OCI-M2 (cell line): ENCODE results near the gene SAMHD1.
"Not testable (repeated sequence)": the region's sequence is repeated elsewhere in the genome, so short reads cannot be mapped to it uniquely, and the experiment has no call there.

ENCODE experiments used
- DNase-seq: peaks from one replicate; lab custom pipeline; 2025; ENCODE audit not compliant: unreplicated experiment; lab: John Stamatoyannopoulos, UW

Gene SAMHD1

DNA sequence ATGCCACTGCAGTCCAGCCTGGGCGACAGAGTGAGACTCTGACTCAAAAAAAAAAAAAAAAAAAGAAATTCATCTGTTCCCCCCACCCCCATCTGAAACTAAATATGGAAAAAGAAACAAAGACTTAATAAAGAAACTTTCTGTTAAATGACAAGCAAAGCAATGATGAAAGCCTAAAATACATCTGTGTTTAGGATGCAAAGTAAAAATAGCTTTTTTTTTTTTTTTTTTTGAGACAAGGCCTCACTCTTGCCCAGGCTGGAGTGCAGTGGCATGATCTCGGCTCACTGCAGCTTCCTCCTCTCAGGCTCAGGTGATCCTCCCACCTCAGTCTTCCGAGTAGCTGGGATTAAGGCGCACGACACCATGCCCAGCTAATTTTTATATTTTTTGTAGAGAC lies 76.4 kb downstream of the SAMHD1 start:
- DNase-seq = not testable (repeated sequence)

DNA sequence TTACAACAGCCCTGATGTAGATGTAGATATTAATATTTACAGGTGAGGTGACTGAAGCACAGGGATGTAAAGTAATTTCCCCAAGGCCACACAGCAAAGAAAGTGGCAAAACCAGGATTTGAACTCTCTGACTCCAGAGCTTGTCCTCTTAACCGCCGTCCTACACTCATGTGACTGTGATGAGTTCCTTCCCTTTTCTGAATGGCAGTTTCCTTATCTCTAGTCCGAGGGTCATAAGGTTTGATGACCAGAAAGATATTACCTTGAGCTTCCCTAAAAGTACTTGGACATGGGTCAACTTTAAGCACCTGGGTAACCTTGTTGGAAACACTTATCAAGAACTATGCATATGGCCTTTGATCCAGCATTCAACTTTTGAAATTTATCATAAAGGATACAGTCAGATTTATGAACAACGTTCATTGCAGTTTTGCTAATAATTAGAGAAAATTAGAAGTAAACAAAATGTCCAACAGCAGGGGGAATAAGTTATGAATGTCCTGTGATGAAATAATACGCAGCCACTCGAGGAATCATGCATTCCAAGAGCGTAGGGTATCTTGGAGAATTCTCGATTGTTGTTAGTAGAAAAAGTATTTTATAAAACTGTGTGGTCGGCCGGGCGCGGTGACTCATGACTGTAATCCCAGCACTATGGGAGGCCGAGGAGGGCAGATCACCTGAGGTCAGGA lies 77.9 kb downstream of the SAMHD1 start:
- DNase-seq = no peak

DNA sequence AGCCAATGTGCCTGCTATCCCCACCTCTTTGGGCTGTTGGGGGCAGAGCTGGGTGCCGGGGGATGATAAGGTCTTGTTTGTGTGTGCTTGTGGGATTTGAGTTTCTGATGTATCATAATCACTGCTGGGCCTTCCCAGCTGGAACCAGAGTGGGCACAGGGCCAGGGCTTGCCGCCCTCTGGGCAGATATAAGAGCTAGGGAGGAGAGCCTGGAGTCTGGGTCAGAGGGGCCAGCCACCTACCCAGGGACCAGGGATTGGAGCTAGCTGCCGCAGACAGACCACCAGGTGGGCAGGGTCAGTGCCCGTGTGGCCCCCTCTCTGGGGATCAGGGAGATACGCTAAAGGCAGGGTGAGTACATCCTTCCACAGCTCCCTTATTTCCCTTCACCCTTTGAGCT lies 78.7 kb downstream of the SAMHD1 start:
- DNase-seq = no peak

DNA sequence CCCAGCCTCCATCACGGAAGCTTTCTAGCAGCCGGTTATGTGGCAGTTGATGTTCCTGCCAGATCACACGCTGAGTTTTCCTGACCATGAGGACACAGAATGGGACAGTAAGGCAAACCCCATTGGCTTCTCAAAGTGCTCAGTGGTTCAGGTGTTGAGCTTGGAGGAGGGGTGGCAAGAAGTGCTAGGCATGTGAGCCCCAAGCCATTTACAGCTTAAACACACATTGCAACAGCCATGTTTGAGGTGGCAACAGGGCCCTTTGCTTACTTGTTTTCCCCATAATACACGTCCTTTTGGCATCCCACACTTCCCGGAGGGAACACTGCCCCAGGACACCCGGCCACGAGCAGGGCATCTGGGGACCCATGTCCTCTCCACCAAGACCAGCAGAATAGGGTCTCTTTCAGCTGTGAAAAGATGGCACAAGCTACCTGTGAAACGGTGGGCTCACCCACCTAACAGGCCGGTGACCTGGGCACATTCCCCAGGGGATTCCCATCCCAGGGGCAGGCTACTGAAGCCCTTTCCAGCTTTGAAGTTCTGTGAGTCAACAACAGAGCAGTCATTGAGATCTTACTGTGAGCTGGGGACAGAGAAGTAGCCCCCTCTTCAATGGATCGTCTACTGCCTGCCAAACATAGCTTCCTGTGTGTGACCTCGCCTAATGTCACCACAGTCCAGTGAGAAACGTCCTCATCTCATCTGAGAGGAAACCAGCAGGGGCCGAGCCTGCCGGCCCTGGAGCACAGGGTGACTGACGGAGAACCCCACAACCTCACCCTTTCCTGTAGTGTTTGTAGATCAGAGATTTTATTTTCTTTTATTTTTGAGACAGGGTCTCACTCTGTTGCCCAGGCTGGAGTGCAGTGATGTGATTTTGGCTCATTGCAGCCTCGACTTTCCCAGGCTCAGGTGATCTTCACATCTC lies 79.6 kb downstream of the SAMHD1 start:
- no peak for DNase-seq

DNA sequence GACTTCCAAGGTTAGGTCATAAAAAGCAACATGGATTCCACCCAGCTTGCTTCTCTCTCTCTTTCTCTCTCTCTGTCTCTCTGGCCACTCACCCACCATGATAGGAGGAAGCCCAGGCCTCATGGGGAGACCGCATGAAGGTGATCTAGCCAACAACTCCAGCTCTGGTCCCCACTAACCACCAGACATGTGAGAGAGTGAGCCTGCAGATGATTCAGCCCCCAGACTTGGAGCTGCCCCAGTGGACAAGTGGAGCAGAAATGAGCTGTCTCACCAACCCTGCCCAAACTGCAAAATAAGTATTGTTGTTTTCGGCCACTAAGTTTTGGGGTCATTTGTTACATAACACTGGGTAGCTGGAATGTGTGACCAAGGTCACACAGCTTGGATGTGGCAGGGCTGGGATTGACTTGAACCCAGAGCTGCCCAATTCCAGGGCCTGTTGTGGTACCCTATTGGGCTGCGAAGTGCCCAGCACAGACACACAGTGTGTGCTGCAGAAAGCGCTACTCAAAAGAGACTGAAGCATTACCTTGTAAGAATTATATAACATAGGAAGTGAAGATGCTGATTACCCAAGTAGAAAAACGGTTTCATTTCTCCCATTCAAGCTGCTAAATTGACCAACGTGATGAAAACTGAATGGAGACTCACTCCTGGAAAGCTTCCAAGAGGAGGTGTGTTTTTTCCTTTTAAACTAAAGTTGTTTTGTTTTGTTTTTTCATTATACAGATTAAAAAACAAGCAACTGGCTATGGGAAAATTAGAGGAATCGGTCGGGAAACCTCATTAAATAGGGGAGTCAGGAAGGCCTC lies 84.6 kb downstream of the SAMHD1 start:
- DNase-seq = no peak

DNA sequence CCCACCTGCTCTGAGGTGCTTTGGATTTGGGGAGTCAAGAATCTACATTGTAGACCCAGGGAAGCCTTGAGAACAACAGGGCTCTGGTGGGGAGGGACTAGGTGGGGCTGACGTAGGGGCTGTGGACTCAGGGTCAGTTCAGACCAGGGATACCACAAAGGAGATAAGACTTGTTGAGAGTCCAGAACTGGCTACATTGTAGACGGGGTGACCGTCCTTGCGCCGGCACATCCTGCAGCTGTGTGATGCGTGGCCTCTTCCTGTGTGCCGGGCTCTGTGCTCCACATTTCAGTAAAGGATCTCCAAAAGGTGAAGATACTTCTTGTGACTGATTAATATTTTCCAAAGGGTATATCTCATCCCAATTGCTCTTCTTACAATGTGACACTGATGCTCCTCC lies 85.3 kb downstream of the SAMHD1 start:
- DNase-seq = no peak

DNA sequence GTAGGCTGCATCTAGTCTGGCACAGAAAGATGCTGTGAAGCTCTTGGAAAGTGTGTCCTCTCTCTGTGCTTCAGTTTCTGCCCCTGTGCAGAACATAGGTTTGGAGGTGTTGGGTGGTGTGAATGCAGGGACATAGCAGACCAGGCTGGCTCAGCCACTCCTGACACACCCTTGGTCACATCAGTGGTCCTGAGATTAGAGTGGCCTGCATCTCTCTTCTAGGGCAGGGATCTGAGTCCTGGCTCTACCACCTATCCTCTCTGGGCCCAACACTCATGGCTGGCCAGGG lies 85.7 kb downstream of the SAMHD1 start:
- no peak for DNase-seq

DNA sequence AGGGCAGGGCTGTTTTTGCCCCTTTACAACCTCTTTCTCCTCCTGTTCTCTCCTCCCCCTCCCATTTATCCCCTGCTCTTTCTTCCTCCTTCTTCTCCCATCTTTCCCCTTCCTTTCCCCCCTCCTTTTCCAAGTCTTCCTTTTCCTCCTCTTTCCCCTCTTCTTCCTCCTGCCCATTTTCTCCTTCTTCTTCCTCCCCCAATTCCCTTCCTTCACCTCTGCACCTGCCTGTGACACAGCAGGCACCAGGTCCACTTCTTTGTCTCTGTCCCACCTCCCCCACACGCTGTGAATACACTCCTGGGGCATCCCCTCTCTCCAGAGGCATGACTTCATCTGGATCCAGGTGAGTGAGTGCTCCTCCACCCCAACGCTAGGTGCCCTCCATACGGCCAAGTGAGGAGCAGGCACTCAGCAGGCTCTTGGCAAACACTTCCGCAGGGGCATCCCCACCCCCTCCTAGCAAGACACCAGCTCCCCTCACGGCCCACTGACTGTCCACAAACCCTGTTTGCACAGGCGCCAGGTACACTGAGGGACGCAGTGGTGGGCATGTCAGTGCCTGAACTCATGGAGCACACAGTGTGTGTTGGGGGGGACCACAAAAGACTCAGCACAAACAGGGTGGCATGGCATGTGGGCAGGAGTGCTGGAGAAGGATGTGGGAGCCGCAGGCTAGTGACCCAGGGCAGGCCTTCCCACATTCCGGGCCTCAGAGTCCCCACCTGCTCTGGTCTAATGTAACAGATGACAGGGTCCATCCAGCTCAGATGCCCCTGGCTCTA lies 86.2 kb downstream of the SAMHD1 start:
- DNase-seq = no peak

DNA sequence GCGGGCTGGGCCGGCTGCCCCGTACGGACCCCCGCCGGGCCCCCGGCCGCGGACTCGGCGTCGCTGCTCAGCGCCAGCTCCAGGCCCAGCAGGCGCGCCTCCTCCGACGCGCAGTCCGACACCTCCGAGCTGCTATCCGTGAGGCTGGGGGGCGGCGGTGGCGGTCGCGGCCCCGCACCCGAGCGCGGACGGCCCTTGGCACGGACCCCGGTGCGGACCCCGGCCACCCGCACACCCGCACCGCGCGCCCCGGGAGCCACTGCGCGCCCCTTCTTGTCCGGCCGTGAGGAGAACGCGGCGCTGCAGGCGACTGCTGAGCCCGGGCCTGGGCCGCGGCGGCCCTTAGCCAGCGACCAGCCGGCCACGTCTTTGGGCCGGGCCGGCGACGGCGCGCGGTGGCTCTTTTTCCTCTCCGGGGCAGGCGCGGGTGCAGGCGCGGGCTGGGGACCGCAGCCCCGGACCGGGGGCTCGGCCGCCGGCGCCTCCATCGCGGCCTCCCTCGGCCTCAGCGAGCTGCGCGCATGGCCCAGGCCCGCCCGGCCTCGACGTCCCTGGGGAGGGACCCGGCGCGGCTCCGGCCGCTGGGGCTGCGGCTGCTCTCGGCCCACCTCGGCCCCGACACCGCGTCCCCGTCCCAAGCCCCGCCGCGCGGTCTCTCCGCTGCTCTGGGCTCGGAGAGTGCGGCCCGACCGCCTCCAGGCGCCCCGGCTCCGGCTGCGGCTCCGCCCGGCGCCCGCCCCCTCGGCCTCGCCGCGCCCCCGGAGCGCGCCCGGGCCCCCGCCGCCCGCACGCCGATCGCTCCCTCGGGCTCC lies 88.4 kb downstream of the SAMHD1 start:
- DNase-seq = no peak

DNA sequence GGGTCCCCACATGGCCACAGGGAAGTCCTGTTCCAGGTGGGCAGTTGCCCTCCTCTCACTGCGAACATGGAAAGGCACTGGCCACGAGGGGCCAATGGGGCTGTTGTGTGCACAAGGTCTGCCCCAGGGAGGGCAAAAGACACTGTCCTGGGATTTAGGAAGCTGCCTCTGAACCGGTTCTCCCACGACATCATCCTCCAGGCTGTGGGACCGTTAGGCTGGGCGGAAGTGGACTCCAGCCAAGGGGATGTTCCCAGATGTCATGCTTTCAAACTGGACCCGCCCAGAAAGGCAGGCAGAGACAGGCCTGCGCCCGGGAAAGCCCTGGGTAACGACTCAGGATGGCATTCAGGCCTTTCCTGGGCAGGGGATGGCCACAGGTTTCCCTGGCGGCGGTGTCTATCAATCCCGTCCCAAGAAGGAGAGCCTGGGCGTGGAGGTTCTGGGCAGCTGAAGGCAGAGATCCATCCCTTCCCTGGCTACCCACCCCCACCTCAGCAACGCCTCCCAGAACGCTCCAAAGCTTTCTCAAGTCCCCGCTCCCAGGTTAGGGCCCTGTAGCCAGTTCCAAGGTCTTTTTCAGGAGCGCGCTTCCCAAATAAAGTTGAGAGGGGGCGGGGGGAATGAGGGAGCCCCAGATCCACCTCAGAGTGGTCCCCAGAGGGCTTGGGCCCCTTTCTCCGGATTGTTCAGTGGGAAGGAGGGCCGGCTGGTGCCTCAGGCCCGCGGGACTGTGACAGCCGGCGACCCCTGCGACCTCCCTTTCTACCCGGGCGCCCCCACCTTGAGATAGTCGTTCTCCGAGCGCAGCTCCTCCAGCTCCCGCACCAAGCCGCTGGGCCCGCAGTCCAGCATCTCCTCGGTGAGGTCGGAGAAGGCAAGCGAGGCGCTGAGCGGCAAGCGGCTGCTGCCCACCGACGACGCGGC lies 89.4 kb downstream of the SAMHD1 start:
- DNase-seq = no peak

DNA sequence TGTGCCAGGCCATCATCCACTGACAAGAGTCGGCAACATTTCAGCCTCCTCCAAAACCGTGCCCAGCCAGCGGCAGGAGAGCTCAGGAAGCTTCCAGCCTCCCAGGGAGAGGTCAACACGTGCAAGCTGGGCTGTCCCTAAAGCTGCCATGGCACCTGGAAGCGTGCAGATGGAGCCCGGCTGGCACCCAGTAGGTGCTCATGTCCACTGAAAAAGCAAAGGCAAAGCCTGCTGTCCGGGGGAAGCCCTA lies 90.0 kb downstream of the SAMHD1 start:
- no peak for DNase-seq

DNA sequence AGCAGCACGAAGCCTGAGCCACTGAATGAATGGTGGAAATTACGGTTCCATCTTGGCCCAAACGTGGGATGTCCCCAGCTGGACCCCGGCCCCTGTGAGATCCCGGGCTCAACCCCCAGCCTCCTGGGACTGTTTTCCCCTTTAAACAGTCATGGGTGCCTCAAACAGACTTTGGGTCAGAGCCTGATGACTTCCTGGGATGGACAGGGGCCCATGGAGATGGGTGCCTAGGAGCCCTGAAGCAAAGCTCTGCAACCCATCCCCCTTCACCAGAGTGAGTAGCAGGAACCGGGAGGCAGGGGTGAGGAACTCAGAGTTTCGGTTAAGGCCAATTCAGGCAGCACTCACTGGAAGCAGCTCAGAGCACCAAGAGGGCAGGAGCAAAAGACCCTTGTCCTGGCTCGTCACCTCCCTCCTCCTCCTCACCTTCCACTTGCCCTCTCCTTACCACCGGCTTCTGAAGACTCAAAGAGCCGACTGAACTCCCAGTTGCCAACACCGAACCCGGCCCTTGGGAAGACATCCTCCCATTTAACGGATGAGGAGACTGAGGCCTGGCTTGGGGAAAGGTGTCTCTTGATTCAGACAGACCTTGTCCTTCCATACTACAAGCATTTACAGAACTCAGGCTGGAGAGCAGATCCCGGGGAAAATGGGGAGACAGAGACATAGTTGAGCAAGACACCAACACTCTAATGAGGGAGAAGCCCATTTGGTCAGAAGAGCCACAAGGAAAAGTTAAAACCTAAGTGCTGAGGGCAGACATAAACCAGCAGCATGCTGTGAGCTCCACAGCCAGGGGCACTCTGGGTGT lies 90.5 kb downstream of the SAMHD1 start:
- no peak for DNase-seq

DNA sequence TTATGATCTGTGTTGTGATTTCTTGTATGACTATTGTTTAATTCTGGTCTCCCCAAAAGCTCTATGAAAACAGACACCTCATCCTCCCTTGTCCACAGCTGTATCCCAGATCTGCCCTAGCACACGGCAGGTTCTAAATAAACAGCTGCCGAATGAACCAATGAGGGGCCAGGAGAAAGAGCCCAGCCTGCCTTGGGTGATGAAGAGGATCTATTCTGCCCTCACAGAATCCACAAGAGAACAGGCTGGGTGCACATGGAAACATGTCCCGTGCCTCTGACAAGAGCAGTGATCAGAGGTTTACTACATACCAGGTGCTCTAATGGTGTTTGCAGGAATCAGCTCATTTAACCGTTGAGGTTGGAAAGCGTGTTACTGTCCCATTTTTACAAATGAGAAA lies 91.2 kb downstream of the SAMHD1 start:
- DNase-seq = no peak

DNA sequence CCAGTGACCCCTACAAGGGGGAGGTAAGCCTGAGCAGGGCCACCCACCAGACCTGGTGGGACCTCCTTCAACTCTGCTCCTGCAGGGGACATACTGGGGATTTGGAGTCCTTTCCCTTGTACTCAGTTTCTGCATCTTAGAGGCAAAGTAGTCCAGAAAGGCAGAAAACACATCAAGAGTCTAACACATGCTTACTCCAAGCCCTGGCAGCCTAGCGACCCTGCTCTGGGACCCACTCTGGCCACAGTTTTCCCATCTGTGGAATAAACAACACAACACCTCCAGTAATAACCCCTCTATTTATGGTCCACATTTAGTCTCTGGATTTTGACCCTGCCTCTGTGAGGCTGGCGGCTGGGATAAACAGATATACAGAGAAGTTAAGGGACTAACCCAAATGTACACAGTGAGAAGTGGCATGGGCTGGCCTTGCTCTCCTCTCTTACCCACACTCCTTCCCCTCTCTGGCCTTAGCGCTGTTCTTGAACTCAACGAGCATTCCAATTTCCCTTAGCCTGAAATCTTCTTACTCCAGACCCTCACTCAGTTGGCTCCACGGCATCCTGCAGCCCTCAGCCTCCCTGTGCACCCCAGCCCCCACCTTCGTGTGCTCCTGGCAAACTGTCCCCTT lies 91.7 kb downstream of the SAMHD1 start:
- no peak for DNase-seq

DNA sequence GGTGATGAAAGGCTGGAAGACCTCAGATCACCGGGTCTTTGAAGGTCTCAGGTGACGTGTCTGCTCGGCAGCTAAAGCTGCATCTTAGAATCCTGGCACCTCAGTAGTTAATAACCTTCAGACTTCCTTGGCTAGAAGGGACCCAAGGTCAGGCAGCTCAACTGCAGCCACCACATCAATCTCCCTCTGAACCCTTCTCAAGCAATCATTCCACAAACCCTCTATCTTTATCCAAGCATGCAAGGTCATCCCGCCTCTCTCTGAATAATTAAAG lies 92.3 kb downstream of the SAMHD1 start:
- DNase-seq = no peak

DNA sequence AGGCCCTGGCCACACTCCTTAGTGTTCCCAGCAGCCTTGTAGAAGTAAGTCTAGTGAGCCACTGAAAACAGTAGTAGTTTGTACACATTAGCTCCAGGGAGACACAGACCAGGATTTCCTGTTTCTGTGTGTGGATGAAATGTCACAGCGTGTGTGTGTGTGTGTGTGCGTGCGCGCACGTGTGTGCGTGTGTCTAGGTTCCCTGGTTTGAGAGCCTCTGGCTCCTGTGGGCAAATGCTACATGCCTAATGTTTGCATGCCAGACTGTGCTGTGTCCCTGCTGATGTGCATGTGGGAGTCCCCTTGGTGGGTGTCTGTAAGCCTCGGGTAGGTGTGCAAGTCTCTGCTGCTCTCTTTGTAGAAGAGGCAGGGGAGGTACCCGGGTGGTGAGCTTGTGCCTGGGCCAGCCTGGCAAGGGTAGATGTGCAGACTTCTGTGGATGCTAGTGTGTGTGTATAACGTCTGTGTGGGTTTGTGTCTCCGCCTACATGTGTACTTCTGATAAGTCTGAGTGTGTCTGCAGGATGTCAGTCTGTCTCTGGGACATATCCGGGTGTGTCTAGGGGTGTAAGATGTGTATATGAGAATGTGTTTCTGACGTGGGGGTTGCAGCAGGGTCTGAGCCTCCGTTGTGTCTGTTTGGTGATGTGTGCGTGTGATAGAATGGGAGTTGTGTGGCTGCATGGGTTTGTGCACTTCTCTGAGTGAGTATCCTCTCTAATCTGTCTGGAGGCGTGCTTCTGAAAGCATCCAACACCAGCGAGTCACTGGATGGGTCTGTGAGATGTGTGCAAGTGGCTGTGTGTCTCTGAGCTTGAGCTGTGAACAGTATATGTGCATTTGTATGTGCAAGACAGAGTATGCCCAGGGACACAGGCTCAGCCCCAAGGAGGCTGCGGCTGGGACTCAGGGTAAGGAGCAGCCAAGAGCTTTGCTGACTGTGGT lies 94.5 kb downstream of the SAMHD1 start:
- DNase-seq = no peak

DNA sequence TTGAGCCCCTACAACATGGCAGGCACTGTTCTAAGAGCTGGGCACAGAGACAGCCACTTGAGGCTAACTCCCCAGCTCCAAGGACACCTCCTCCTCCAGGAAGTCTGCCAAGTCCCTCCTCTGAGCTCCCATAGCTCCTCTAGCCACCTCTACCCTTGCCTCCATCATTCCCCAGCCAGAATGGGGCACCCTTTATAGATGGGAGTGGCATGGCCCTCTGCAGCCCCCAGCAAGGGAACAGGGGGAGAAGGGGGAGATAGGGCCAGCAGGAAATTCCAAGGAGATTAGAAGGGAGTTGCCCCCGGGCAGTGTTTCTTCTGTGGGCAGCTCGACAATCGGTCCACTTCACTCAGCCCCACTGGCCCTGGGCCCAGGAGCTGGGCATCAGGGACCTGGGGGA lies 95.3 kb downstream of the SAMHD1 start:
- no peak for DNase-seq
